ENCODE data around the gene WDR64.

DNA sequence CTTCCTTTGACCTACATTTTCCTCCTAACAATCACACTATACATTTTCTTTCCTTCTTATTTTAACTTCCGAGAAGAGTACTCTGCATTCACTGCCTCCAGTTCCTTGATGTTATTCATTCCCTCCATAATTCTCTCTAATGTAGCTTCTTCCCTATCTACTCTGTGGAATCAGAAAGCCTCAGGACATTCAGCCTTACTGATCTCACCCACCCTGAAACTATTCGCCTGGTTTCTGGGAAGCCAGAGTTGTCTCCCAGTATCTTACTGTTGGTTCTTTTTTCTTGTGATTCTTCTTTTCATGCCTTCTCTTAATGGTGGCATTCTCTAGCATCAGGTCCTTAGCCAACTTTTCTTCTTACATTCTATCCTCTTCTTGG is 45.5 kb downstream of the WDR64 start:
- TF ChIP-seq CTCF (IDR thresholded peaks at IDR 0.05; ENCODE audit: borderline replicate concordance, extremely low read depth, low read length, poor library complexity, severe bottlenecking): no peak
- TF ChIP-seq EZH2 (IDR thresholded peaks at IDR 0.05; ENCODE audit: borderline replicate concordance, low read depth, low read length, severe bottlenecking): no peak
